GM06990 (cell line): ENCODE data around the gene ZP2.

Experiments used
- DNase-seq: peaks from one replicate; pipeline ENCODE4 v3.0.0-alpha.2; 2011; ENCODE audit not compliant: insufficient read length; ENCODE audit errors: extremely low read depth
- H3K27me3 ChIP-seq: replicated peaks from 2 replicates; pipeline ENCODE4 v1.6.0; 2011; ENCODE audit warnings: low read length; ENCODE audit not compliant: control insufficient read depth, insufficient read depth
- H3K36me3 ChIP-seq: 2 replicates; pipeline ENCODE4 v1.5.1; 2011; ENCODE audit warnings: low read length; ENCODE audit not compliant: control insufficient read depth, insufficient read depth
- H3K4me3 ChIP-seq: replicated peaks from 2 replicates; pipeline ENCODE4 v1.5.1; 2011; ENCODE audit warnings: low read depth, mild to moderate bottlenecking, control low read depth, low read length
- TF ChIP-seq, protein P1 (sequence below): IDR thresholded peaks from 2 replicates; pipeline ENCODE4 v1.5.1; 2011; ENCODE audit warnings: low read length, control low read depth, mild to moderate bottlenecking, inconsistent platforms; ENCODE audit not compliant: insufficient read depth, poor library complexity, severe bottlenecking

Gene ZP2

GRCh38 chr16:21233045-21233520 is 21.7 kb upstream of the ZP2 start:
- Histone ChIP-seq H3K36me3 (no peaks in the 10 kb centered on the region), H3K4me3 (no peak overlapping the region), H3K27me3 (no peaks in the 10 kb centered on the region)
- no peak for DNase-seq
- TF ChIP-seq, protein P1, sequence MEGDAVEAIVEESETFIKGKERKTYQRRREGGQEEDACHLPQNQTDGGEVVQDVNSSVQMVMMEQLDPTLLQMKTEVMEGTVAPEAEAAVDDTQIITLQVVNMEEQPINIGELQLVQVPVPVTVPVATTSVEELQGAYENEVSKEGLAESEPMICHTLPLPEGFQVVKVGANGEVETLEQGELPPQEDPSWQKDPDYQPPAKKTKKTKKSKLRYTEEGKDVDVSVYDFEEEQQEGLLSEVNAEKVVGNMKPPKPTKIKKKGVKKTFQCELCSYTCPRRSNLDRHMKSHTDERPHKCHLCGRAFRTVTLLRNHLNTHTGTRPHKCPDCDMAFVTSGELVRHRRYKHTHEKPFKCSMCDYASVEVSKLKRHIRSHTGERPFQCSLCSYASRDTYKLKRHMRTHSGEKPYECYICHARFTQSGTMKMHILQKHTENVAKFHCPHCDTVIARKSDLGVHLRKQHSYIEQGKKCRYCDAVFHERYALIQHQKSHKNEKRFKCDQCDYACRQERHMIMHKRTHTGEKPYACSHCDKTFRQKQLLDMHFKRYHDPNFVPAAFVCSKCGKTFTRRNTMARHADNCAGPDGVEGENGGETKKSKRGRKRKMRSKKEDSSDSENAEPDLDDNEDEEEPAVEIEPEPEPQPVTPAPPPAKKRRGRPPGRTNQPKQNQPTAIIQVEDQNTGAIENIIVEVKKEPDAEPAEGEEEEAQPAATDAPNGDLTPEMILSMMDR: no peak

GRCh38 chr16:21228361-21228872 is 17.0 kb upstream of the ZP2 start:
- TF ChIP-seq, protein P1: no peak
- DNase-seq: no peak
- H3K27me3 ChIP-seq: no peaks in the 10 kb centered on the region; the same call in 1 of the 2 replicates
- H3K36me3 ChIP-seq: no peaks in the 10 kb centered on the region
- no peak overlapping the region for H3K4me3 ChIP-seq

DNA sequence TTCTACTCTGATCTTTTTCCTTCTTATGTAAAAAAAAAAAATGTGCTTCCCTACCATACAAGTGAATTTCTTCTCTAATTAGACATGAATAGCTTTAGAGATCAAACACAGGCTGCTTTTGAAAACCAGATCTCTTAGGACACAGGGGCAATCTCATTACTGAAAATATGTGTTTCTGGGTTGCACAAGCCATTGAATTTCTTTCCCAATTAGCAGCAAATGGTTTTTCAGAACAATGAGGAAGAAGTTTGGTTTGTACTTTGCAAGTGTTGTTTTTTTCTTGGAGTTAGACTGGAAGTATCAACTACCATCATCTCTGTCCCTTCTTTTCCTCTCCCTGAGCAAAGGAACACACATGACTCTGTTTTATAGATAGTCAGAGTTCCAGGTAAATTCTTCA is 16.5 kb upstream of the ZP2 start:
- no peaks in the 10 kb centered on the region for H3K36me3 ChIP-seq
- TF ChIP-seq, protein P1: no peak
- H3K4me3 ChIP-seq: no peak overlapping the region
- no peak for DNase-seq
- H3K27me3 ChIP-seq: no peaks in the 10 kb centered on the region; the same call in 1 of the 2 replicates

- DNase-seq: no peak
- no peak overlapping the region for H3K4me3 ChIP-seq
- H3K27me3 ChIP-seq: no peaks in the 10 kb centered on the region; the same call in 1 of the 2 replicates
- no peaks in the 10 kb centered on the region for H3K36me3 ChIP-seq
- TF ChIP-seq, protein P1: no peak
Measured at GRCh38 chr16:21226749-21227148, 15.4 kb upstream of the ZP2 start.

DNA sequence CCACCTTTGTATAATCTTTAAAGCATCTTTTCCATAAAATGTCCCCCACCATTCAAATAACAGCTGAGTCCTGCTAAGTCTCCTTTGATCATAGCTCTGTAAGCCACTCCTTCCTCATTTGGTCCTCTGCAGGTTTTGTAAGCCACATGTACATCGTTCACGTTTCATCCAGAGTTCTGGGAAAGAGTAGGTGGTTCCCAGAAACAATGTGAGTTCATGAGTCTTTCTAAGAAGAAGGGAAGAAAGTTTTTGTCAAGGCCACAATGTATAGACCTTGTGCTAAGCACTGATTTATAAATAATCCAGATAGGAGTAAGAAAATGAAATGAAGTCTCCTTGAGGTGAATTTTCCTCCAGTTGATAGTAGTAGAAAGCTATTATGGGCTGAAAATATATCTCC is 13.4 kb upstream of the ZP2 start:
- Histone ChIP-seq H3K4me3 (no peak overlapping the region), H3K36me3 (no peaks in the 10 kb centered on the region), H3K27me3 (no peaks in the 10 kb centered on the region; the same call in 1 of the 2 replicates)
- no peak for DNase-seq
- TF ChIP-seq, protein P1: no peak

GRCh38 chr16:21223787-21224186 is 12.4 kb upstream of the ZP2 start:
- no peaks in the 10 kb centered on the region; the same call in 1 of the 2 replicates for H3K27me3 ChIP-seq
- no peak for DNase-seq
- TF ChIP-seq, protein P1: no peak
- no peaks in the 10 kb centered on the region for H3K36me3 ChIP-seq
- H3K4me3 ChIP-seq: no peak overlapping the region
